CD4-positive, alpha-beta T cell treated with Interleukin-10 for 1 hour (primary cell): ENCODE measurements around the gene COMT.
A peak's percentile ranks its signal among the peaks of the same experiment; 100 is the strongest.

ENCODE experiments used
- DNase-seq: peaks from one replicate; pipeline ENCODE4 v3.0.0-alpha.2; 2020

The COMT gene

DNA sequence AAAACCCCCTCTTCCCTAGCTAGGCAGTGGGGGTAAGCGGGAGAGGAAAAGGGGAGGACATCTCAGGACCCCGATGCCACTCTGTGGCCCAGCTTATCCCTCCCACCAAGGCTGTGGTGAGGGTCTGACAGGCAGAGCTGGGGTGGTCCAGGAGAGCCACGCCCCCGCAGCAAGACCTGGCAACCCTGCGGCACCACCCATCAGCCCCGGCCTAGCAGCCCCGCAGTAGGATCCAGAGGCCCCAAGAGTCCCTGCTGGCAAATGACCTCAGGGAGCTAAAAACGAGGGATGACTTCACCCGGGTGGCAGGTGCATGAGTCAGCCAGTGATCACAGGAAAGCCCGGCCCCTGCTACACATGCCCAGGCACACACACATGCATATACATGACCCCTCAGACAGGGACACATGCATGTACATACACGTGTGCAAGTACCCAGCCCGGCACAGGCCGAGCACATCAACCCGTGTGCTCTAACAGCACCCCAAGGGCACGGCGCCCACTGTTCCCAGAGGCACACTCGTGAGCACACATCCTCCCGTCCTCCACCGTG lies 42.7 kb downstream of the COMT start:
- DNase-seq, result no peak

- no peak for DNase-seq
Measured at GRCh38 chr22:19984851-19985811, 43.6 kb downstream of the COMT start.

DNA sequence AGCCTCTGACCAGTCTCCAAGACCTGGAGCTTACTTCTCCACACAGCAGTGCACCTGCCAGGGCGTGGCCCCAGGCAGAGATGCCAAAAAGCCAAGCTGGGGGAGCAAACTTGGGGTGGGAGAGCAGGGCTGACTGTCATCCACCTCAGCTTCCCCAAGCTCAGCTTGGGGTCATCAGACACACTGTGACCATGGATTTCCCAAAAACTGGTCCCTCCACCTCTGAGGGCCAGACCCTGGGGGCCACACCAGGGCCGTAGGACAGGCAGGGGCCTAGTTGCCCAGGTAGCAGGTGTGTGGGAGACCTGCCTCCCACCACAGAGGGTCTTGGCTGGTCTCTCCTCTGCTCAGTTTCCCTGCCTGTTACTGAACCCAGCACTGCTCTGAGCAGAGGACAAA lies 44.4 kb downstream of the COMT start:
- DNase-seq, result no peak

DNA sequence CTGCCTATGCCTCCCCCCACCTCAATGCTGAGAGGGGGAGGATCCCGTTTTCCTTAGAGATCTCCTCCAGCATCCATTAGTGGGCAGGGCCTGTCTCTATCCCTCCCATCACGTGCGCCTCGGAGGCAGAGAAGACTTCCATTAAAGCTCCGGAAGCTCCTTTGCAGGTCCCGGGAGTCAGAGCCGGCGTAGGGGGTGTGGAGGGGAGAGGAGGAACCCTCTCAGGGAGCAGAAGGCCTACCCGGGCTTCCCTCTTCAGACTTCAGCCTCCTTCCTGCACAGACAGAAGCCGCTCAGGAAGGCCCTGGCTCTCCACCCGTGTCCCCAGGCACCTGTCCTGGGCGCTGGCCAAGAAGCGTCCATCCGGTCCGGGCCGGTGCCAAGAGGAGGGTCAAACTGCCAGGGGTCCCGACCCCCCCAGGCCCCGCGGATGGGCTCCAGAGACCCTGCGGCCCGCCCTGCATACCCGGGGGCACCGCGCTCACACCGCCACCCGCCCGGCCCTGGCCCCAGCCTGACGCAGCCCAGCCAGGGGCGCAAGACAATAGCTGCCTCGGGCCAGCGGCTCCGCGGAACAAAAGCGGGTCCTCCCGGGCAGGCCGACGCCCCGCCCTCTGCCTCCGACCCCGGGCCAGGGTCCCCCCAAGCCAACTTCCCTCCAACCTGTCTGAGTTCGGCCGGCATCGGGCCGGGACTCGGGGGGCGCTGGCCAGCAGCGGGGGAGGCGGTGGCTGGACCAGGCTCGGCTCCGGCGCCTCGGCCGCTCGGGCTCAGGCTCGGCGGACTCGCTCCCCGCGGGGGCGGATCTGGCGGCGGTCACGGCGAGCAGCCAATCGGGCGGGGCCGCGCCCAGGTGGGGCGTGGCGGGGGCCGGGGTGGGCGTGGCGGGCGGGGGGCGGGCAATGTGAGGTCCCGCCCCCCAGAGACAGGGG lies 45.1 kb downstream of the COMT start:
- DNase-seq, result peak; percentile 59

DNA sequence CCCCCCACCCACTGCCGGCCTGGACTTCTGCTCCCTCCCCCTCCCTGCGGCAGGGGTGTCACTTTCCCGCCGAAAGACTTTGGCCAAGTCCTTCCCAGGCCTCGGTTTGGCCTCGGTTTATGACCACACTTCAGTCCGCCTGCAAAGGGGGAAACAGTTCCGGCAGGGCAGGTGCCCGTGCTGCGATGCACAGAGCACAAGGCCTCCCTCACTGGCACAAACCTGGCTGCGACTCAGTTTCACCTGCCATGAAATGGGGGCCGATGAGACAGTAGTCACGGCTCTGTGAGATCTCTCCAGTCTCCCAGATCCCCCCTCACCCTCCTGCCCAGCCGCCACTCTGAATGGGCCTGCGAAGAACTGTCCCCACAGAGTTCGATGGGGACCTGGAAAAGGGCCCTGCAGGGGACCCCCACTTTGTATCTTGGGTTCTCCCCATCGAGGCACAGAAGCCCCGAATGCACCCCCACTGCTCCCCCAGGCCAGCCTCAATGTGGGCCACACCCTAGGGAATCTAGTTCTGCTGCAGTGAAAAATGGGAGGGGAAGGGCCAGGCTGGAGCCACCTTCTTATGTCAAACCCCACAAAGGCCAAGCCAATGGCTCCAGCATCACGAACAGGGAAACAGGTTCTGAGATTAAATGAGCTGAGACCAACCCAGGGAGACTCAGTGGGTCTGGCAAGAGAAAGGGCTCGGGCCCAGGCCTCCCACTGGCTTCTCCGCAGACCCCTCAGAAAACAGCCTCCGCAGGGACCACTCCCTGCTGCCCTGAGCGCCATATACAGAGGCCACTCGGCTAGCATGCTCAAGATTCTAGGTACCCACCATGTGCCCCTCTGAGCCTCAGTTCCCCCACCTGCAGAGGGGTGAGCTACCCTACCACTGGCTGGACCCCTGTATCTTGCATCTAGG lies 46.1 kb downstream of the COMT start:
- no peak for DNase-seq

DNA sequence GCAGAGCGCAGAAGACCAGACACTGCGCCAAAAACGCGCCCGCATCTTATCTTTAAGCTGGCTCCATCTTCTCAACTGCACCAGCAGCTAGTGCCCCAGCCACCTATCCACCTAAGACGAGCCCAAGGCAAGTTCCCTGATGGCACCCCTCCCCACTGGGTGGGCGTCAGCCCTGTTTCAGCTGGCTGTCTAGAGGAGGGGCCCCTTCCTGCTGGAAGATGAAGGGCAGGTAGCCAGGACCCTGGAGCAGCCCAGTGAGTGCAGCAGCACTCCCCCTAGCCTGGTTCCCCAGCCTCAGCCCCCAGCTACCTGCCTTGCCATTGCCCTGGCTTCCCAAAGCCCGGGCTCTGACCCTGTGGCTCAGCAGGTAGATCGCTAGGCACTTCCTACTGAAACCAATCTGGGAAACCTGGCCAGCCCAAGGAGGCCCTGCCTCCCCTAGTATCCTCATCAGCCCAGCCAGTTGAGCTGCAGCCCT lies 46.8 kb downstream of the COMT start:
- no peak for DNase-seq

GRCh38 chr22:19988965-19989724 lies 47.6 kb downstream of the COMT start:
- DNase-seq, result no peak

GRCh38 chr22:19989725-19990067 lies 48.1 kb downstream of the COMT start:
- DNase-seq, result no peak

GRCh38 chr22:19990188-19990587 lies 48.6 kb downstream of the COMT start:
- DNase-seq, result no peak

- no peak for DNase-seq
Measured at GRCh38 chr22:19990609-19991394, 49.2 kb downstream of the COMT start.

DNA sequence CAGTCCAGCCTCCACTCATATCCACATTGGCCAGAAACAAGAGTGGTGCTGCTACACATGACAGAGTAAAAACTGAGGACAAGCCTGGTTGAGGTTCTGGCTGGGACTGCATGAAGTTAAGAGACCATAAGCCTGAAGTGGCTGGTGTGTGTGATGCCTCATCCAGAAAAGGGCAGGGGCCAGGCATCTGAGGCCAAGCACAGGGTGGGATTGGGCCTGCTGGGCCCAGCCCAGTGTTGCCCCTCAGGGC lies 49.7 kb downstream of the COMT start:
- no peak for DNase-seq

- DNase-seq, result no peak
Measured at GRCh38 chr22:19991645-19992451, 50.3 kb downstream of the COMT start.

GRCh38 chr22:19992481-19992911 lies 50.9 kb downstream of the COMT start:
- DNase-seq, result no peak

DNA sequence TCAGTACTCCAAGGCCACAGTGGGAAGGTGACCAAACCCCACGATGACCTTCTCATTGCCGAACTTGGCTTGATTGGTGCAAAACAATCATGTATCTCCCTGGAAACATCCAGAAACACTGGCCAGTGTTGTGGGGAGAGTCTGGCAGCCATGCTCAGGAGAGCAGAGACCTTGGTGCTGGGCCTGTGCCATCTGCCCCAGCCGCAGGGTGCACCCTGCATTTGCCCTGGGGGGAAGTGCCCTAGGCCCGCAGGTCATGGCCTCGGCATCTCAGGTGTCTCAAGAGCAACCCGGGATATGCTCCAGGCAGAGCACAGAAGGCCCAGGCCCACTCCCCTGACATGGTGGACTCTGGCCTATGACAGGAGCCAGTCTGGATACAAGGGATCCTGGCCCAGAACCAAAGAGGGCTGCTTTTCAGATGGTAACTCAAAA lies 51.4 kb downstream of the COMT start:
- DNase-seq, result no peak

- no peak for DNase-seq
Measured at GRCh38 chr22:19993926-19994325, 52.4 kb downstream of the COMT start.

- DNase-seq, result no peak
Measured at GRCh38 chr22:19994851-19995610, 53.5 kb downstream of the COMT start.

- no peak for DNase-seq
Measured at GRCh38 chr22:19995611-19996339, 54.2 kb downstream of the COMT start.

GRCh38 chr22:19996694-19997384 lies 55.3 kb downstream of the COMT start:
- DNase-seq, result no peak
